Fibroblast of mammary gland (primary cell): ENCODE data around the gene ENAM.
"Not testable (repeated sequence)": the region's sequence is repeated elsewhere in the genome, so short reads cannot be mapped to it uniquely, and the experiment has no call there.

Experiments
- DNase-seq: peaks from one replicate; pipeline ENCODE4 v3.0.0-alpha.2; 2010; ENCODE audit warnings: low read depth
- H3K4me3 ChIP-seq: 2 replicates; pipeline ENCODE4 v1.5.1; 2011; ENCODE audit warnings: low read depth, mild to moderate bottlenecking, low read length, moderate library complexity; ENCODE audit not compliant: control insufficient read depth
- TF ChIP-seq, protein P1 (sequence below): conservative IDR thresholded peaks from 2 replicates; pipeline ENCODE4 v1.5.1; 2011; ENCODE audit warnings: low read depth, low read length, inconsistent platforms; ENCODE audit not compliant: control insufficient read depth, insufficient read depth

The ENAM gene

DNA sequence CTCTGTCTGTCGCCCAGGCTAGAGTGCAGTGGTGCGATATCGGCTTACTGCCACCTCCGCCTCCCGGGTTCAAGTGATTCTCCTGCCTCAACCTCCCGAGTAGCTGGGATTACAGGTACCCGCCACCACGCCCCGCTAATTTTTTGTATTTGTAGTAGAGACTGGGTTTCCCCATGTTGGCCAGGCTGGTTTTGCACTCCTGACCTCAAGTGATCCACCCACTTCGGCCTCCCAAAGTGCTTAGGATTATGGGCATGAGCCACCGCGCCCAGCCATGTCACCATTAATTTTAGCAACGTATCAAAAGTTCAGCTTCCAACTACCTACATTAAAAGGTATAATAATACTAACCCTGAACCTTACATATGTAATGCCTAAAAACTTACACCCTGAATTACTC, 58.8 kb downstream of the ENAM start:
- DNase-seq: no peak
- TF ChIP-seq, protein P1, sequence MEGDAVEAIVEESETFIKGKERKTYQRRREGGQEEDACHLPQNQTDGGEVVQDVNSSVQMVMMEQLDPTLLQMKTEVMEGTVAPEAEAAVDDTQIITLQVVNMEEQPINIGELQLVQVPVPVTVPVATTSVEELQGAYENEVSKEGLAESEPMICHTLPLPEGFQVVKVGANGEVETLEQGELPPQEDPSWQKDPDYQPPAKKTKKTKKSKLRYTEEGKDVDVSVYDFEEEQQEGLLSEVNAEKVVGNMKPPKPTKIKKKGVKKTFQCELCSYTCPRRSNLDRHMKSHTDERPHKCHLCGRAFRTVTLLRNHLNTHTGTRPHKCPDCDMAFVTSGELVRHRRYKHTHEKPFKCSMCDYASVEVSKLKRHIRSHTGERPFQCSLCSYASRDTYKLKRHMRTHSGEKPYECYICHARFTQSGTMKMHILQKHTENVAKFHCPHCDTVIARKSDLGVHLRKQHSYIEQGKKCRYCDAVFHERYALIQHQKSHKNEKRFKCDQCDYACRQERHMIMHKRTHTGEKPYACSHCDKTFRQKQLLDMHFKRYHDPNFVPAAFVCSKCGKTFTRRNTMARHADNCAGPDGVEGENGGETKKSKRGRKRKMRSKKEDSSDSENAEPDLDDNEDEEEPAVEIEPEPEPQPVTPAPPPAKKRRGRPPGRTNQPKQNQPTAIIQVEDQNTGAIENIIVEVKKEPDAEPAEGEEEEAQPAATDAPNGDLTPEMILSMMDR: no peak
- H3K4me3 ChIP-seq: peak overlapping the region; percentile 97

DNA sequence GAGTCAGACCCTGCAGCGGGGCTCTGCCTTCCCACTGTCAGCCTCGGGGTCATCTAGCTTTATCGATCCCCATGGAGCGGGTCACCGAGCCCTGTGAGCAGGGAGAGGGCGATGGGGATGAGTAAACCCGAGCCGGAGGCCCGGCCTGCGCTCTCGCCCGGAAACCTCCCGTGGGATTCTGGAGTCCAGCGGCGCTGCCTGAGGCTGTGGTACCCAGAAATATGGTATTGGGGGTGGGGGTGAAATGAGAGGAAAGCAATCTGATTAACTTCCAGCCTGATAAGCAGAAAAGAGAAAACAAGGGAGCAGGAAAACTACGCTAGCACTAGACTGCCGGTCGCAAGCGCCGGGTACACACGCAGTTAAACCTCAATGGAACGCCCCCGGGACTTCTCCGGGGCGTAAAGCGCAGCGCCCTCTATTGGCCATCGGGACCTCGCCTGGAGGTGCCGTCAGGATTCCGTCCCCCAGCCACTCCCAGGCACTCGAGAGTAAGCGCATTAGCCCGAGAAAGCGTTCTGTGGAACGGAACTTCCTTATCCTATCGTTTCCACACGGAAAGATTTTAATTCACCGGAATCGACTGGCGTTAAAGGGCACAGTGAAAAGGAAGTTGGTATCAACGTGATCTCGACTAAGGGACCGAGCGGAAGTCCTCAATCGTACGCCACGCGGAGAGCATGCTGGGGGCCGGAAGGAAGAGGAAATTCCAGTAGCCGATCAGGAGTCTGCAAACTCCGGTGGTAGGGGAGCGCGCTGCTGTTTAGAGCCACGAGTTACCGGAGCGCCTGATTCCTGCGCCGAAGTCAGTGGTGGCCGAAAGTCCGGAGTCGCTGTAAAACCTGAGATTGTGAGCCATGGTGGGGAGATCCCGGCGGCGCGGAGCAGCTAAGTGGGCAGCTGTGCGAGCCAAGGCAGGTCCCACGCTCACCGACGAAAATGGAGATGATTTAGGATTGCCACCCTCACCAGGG, 59.6 kb downstream of the ENAM start, which contains the start of gene UTP3:
TSS of gene UTP3 (plus strand) at position 712 of the 974 bp plus-strand sequence. CDS start at position 858, 146 bp downstream.
- DNase-seq: peak; percentile 99
- H3K4me3 ChIP-seq: peak within 1 kb of the TSS; percentile 97
- TF ChIP-seq, protein P1: peak; percentile 93

DNA sequence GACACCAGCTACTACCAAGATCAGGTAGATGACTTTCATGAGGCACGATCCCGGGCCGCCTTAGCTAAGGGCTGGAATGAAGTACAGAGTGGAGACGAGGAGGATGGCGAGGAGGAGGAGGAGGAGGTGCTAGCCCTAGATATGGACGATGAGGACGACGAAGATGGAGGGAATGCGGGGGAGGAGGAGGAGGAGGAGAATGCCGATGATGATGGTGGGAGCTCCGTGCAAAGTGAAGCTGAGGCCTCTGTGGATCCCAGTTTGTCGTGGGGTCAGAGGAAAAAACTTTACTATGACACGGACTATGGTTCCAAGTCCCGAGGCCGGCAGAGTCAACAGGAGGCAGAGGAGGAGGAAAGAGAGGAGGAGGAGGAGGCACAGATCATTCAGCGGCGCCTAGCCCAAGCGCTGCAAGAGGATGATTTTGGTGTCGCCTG, 60.3 kb downstream of the ENAM start:
- TF ChIP-seq, protein P1: no peak
- DNase-seq: no peak
- H3K4me3 ChIP-seq: peak overlapping the region; percentile 97

DNA sequence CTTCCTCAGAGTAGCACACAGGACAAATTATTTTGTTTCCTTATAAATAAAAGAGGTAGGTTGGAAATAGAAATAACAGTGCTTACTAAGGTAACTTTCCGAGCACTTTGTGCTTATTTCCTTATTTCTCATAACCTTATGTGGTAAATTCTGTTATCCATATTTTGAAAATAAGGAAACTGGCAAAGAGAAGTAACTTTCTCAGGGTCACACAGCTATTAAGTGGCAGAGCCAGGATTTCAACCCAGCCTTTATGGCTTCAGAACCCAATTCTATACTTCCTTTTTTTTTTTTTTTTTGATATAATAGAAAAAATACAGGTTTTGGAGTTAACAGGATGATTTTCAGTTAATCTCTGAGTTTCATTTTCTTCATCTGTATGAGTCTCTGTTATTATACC, 63.1 kb downstream of the ENAM start:
- TF ChIP-seq, protein P1: no peak
- no peak for DNase-seq
- no peak overlapping the region for H3K4me3 ChIP-seq

DNA sequence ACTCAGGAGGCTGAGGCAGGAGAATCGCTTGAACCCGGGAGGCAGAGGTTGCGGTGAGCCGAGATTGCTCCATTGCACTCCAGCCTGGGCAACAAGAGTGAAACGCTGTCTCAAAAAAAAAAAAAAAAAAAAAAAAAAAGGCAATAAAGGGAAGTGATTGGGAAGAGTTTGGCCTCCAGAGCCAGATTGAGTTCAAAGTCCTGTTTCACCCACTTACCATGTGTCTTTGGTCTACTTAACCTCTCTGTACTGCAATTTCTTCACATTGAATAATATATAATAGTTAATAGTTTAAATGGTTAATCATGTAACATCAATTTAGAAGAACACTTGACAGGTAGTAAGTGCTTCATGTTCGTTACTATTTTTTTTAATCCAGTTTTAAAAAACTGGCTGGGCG, 66.1 kb downstream of the ENAM start:
- H3K4me3 ChIP-seq, DNase-seq: not testable (repeated sequence)
